T47D (cell line): Measurements from ENCODE around the gene GTPBP4.
A peak's percentile ranks its signal among the peaks of the same experiment; 100 is the strongest.
"Not testable (repeated sequence)": the region's sequence is repeated elsewhere in the genome, so short reads cannot be mapped to it uniquely, and the experiment has no call there.

Experiments
- DNase-seq, 2 experiments: peaks; one replicate each; pipeline versions ENCODE4 v3.0.0 to v3.0.0-alpha.2; 2011 to 2012; ENCODE audit warnings: low read depth in 1 of 2, low spot score in 1 of 2
- JUND ChIP-seq: IDR thresholded peaks from 2 replicates; pipeline ENCODE4 v1.6.1; 2012; ENCODE audit warnings: low read depth
- in situ Hi-C: cut with HindIII; loops from 2 replicates; pipeline ENCODE4 v1.10.0; 2016; ENCODE audit warnings: low sequenced_read_pairs, low pct_unique_long_range_greater_than_20kb

The GTPBP4 gene

DNA sequence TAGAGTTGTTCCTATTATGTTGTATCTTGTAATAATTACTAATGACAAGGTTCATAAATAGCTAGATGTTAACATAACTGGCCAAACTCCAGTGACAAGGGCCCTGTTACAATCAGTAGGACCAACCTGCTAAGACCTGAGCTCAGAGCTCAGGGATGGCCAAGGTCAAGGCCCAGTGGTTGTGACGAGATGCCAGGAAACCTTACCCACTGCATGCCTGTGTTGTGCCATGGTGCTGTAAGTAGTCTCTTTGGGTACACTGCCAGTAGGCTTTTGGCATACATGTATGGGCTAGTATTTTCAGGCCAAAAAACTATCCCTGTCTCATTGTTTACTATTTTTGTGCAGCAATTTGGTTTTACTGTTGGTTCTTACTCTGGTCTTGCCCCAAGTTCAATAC lies 45.4 kb downstream of the GTPBP4 start:
- no peak for DNase-seq
- in situ Hi-C loops, result no loop called here
- TF ChIP-seq JUND, result no peak

DNA sequence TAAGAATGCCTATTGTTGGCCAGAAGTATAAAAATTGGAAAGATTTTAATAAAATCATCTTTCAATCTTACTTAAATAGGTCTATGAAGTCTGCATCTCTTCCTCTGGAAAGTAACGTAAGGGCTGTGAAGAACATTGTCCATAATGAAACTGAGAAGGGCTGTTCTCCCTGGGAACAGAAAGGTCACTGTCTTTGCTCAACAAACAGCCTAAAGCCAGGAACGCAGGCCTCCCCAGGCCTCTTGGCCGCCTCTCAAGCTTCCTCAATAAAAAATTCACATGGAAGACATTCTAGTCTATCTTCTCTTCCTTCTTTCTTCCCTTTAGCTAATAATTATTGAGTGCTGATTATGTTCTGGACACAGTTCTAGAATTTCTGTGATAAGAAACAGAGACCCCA lies 46.5 kb downstream of the GTPBP4 start:
- in situ Hi-C loops, result no loop called here
- no peak for TF ChIP-seq JUND
- DNase-seq, result peak in 1 of 2 experiments; percentile 50

DNA sequence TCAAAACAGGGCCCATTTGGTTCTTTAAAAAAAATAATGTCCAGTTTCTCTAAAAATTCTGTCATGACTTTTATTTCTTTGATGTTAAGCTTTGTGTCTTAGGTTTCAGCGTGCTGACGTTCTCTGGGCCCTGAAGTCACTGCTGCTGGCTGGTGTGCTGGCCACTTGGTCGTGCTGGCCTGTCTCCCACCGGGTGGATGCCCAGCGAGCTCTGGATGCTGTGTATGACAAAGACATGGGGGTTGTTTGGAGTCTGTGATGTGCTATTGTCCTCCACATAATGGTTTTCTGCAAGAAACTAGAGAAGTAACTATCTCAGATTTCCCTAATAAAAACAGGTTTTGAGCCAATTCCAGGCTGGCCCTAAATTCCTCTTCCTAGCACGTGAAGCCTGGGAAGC lies 47.0 kb downstream of the GTPBP4 start:
- no peak for TF ChIP-seq JUND
- DNase-seq, result no peak
- in situ Hi-C loops, result no loop called here

DNA sequence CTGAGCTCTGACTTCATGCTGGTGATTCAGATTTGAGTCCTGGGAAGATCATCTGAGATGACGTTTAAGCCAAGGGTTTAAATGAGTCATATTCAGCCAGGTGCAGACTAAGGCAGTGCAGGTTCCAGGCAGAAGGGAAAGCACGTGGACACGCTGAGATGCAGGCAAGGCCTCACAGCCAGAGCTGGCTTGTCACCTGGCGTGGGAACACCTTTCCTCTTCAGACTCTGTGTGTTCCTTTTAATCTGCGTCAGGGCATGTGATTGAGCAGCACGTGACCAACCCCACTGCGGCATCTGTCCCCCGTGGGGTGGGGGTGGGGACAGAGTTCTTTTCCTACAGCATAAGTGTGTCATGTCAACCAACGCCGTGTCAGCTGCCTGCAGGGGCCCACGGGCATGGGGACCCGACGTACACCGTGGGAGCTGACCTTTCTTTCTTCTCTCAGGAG lies 48.1 kb downstream of the GTPBP4 start:
- DNase-seq, result no peak
- in situ Hi-C loops, result no loop called here
- no peak for TF ChIP-seq JUND

DNA sequence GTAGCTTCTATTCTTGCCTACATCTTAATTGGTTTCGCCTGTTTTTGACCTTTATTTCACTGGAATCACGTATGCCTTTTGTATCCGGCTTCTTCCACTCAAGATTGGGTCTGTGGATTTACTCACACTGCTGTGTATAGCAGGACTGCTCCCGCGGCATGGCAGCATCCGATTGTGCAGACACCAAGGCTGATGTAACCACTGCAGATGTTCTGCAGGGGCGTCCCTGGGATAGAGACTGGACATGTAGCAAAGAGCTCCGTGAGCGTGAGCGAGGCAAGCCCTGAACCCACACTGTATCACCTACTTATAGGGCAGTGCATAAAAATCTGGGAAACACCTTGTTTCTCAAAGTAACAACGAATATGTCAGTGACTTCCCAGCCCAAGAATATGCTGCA lies 48.9 kb downstream of the GTPBP4 start:
- TF ChIP-seq JUND, result no peak
- in situ Hi-C loops, result no loop called here
- no peak for DNase-seq

DNA sequence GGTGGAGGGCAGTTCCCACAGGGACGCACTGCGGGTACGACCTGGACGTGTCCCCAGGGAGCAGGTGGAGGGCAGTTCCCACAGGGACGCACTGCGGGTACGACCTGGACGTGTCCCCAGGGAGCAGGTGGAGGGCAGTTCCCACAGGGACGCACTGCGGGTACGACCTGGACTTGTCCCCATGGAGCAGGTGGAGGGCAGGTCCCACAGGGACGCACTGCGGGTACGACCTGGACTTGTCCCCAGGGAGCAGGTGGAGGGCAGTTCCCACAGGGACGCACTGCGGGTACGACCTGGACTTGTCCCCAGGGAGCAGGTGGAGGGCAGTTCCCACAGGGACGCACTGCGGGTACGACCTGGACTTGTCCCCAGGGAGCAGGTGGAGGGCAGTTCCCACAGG lies 50.5 kb downstream of the GTPBP4 start:
- in situ Hi-C loops, DNase-seq: not testable (repeated sequence)

DNA sequence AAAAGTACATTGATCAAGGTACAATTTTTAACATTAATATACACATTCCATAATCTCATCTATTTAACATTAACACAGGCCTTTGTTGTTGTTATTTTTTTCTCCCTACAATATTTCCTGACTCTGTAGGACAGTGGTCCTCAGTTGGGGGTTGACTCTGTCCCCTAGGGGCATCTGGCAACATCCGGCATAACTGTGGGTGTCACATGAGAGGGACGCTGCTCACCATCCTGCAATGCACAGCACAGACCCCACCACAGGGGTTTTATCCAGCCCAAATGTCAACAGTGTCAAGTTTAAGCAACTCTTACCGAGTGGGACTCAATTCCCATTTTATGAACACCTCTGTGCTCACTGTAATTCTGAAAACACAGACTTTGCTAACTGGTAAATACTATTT lies 51.9 kb downstream of the GTPBP4 start:
- TF ChIP-seq JUND, result no peak
- DNase-seq, result no peak

DNA sequence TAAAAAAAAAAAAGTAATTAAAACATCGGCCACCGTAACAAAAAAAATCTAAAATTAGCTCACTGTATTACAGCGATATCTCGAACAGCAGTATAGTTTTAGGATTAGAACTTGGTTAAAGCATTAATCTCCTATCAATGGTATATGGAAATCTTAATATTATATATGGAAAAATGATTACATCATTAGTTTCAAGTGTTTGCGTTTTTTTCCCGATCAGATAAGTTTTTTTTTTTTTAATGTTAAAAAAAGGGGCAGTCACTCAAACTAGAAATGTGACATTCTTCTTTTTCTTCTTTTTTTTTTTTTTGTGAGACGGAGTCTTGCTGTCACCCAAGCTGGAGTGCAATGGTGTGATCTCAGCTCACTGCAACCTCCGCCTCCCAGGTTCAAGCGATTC lies 53.3 kb downstream of the GTPBP4 start:
- in situ Hi-C loops, result no loop called here
- DNase-seq, result no peak
- TF ChIP-seq JUND, result no peak

More for the DNA sequence above, 51.9 kb downstream of the GTPBP4 start:
- in situ Hi-C loops, result no loop called here

DNA sequence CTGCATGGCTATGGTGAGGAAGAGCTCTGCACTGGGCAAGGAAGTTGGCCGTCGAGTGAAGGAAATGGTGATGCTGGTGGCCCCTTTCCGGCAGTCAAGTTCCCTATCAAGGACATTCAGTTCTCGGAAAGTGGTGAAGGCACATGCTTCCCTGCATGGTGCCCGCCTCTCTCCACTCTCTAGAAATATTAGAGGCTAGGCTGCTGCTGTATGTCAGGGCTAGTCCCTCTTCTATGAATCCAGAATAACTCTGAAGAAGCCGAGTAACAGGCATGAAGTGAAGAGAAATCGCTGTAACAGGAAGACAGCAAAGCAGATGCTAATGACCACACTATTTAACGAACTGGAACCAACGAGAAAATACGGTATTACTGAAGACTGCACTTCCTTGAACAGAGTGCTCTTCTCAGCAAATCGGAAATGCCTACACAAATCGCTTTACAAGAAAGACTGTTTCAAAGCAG lies 55.3 kb downstream of the GTPBP4 start:
- no peak for TF ChIP-seq JUND
- in situ Hi-C loops, result no loop called here
- no peak for DNase-seq

DNA sequence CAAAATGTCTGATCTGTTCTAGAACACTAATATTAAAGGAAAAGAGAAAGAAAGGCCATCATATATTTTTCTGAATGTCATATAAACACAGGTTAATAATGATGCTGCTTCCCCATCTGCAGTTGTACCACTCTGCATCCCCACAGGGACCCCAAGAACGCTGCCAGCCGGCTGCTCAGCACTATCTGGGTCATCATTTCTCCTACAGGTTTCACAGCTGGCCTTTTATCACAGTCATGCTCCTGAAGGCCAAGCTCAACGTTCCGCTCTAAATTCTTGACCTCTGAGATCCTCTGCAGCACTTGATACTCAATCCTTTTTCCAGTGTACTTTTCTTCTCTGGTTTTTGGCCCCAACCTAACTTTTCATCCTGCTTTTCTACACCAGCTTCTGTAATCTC lies 55.9 kb downstream of the GTPBP4 start:
- TF ChIP-seq JUND, result no peak
- no peak for DNase-seq
- in situ Hi-C loops, result no loop called here

DNA sequence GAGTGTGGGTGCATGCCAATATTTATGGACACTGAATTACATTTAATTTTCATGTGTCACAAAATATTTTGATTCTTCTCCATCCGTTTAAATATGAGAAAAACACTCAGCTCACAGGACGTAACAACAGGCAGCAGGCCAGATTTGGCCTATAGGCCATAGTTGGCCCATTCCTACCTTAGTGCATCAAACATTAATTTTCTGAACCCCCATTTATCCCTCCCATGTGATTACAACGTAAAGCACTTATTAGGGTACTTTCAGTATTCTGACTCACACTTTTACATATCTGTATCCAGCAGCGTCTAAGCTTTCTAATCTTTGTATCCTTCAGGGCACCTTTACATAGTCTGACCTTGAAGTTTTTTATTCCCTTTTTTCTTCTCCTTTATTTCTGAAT lies 56.7 kb downstream of the GTPBP4 start:
- TF ChIP-seq JUND, result no peak
- in situ Hi-C loops, result no loop called here
- DNase-seq, result no peak

DNA sequence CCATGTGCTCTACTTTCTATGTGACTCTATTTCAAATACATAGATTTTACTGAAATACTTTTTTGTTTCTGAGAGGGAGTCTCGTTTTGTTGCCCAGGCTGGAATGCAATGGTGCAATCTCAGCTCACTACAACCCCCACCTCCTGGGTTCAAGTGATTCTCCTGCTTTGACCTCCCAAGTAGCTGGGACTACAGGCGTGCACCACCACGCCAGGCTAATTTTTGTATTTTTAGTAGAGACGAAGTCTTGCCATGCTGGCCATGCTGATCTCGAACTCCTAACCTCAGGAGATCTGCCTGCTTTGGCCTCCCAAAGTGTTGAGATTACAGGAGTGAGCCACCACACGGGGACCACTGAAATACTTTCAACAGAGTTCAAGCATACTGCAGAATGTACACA lies 57.2 kb downstream of the GTPBP4 start:
- TF ChIP-seq JUND, result no peak
- in situ Hi-C loops, result no loop called here
- DNase-seq, result no peak

DNA sequence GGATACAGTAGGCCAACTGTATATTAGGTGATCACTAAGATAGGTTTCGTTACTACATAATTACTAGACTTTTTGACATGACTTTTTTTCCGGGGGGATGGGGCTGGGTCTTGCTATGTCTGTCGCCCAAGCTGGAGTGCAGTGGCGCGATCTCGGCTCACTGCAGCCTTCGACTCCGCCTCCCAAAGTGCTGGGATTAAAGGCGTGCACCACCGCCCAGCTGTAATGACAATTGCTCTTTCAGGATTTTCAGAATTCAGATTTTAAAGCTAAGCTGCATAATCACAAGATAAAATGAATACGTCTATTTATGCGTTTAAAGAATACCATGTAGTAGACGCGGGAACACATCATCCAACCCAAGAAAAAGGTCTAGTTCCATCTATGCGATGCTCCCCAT lies 59.7 kb downstream of the GTPBP4 start:
- peak in 1 of 2 experiments; percentile 31 for DNase-seq
- no peak for TF ChIP-seq JUND
- in situ Hi-C loops, result no loop called here

DNA sequence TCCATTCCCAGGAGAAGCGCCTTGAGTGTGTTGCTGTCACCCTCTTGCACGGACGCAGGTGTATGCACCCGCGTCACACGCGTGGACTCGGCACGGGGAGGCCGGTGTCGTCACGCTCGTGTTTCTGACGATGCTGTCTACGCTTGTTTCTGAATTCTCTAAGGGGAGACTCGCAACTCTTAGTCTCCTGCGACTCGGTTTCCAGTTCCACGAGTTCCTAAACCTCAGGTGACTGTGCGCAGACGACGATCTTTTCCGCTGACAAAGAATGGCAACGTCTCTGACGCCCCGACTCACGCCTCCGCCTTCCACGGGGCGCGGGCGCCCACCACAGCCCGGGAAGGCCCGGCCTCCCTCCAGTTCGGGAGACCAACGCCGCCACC lies 60.1 kb downstream of the GTPBP4 start:
- in situ Hi-C loops, result no loop called here
- peak in 1 of 2 experiments; percentile 69 for DNase-seq
- no peak for TF ChIP-seq JUND
